Measurements from ENCODE around the gene PTPRT. TPM values are rescaled to one million over a fixed set of nuclear protein-coding genes. Genes with fewer than 3 reads are reported as not detected.
"Not testable (repeated sequence)": the region's sequence is repeated elsewhere in the genome, so short reads cannot be mapped to it uniquely, and the experiment has no call there.

Gene PTPRT
- total RNA-seq, 1 donor from 2014 or later, result not detected

GRCh38 chr20:42252116-42252515 lies 937.6 kb downstream of the PTPRT start:
- no peak for DNase-seq (ENCODE audit: low spot score)

GRCh38 chr20:42218621-42219374 lies 970.9 kb downstream of the PTPRT start:
- DNase-seq (ENCODE audit: low spot score), result no peak

GRCh38 chr20:42214074-42214473 lies 975.6 kb downstream of the PTPRT start:
- DNase-seq (ENCODE audit: low spot score), result no peak

- DNase-seq (ENCODE audit: low spot score), result no peak
These were observed 977.3 kb downstream of the PTPRT start for GRCh38 chr20:42212391-42212790.

- DNase-seq (ENCODE audit: low spot score), result not testable (repeated sequence)
These were observed 983.1 kb downstream of the PTPRT start for GRCh38 chr20:42206557-42206956.

- DNase-seq (ENCODE audit: low spot score), result no peak
These were observed 985.5 kb downstream of the PTPRT start for GRCh38 chr20:42204109-42204660.

- DNase-seq (ENCODE audit: low spot score), result no peak
These were observed 992.1 kb downstream of the PTPRT start for GRCh38 chr20:42197599-42197998.

- DNase-seq (ENCODE audit: low spot score), result no peak
These were observed 996.6 kb downstream of the PTPRT start for GRCh38 chr20:42193119-42193518.

- no peak for DNase-seq (ENCODE audit: low spot score)
These were observed 997.4 kb downstream of the PTPRT start for GRCh38 chr20:42192321-42192720.

- DNase-seq (ENCODE audit: low spot score), result no peak
These were observed 998.4 kb downstream of the PTPRT start for GRCh38 chr20:42191140-42191860.

- DNase-seq (ENCODE audit: low spot score), result no peak
These were observed 999.6 kb downstream of the PTPRT start for GRCh38 chr20:42190084-42190483.

GRCh38 chr20:42186337-42186736 lies 1003.4 kb downstream of the PTPRT start:
- no peak for DNase-seq (ENCODE audit: low spot score)

- DNase-seq (ENCODE audit: low spot score), result no peak
These were observed 1006.6 kb downstream of the PTPRT start for GRCh38 chr20:42183147-42183546.

GRCh38 chr20:42181064-42181463 lies 1008.6 kb downstream of the PTPRT start:
- no peak for DNase-seq (ENCODE audit: low spot score)

GRCh38 chr20:42179768-42180167 lies 1009.9 kb downstream of the PTPRT start:
- DNase-seq (ENCODE audit: low spot score), result no peak

- DNase-seq (ENCODE audit: low spot score), result no peak
These were observed 1016.3 kb downstream of the PTPRT start for GRCh38 chr20:42173440-42173839.

GRCh38 chr20:42164121-42164890 lies 1025.4 kb downstream of the PTPRT start:
- no peak for DNase-seq (ENCODE audit: low spot score)

GRCh38 chr20:42161228-42161829 lies 1028.4 kb downstream of the PTPRT start:
- DNase-seq (ENCODE audit: low spot score), result no peak

GRCh38 chr20:42159808-42160207 lies 1029.9 kb downstream of the PTPRT start:
- DNase-seq (ENCODE audit: low spot score), result no peak

GRCh38 chr20:42158272-42158671 lies 1031.4 kb downstream of the PTPRT start:
- DNase-seq (ENCODE audit: low spot score), result no peak

- no peak for DNase-seq (ENCODE audit: low spot score)
These were observed 1034.1 kb downstream of the PTPRT start for GRCh38 chr20:42155586-42155985.

All from mesenteric fat pad (tissue), 1 donor.